ENCODE measurements around the gene IQCH. TPM values are rescaled to one million over a fixed set of nuclear protein-coding genes. Genes with fewer than 3 reads are reported as not detected.
A peak's percentile ranks its signal among the peaks of the same experiment; 100 is the strongest.

The IQCH gene
- total RNA-seq, 1 experiment from 2014 or later, result 1.9 TPM

DNA sequence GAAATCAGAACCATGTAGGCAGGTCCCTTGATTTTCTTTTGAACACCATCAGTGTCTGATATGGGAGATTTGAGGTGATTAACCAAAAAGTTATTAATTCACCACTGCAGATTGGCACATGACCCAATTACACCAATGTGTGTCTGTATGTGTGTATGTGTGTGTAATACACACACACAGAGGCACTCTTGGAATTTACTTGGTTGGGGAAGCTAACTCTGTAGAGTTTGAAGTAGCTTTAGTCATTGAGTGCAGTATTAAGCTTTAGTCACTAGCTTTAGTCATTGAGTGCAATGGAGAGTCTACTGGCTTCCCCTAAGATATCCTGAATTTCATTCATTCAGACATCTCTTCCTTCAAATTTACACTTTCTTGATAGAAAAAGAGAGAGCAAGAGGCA lies 156.9 kb downstream of the IQCH start (continued):
- TF ChIP-seq, protein P1, sequence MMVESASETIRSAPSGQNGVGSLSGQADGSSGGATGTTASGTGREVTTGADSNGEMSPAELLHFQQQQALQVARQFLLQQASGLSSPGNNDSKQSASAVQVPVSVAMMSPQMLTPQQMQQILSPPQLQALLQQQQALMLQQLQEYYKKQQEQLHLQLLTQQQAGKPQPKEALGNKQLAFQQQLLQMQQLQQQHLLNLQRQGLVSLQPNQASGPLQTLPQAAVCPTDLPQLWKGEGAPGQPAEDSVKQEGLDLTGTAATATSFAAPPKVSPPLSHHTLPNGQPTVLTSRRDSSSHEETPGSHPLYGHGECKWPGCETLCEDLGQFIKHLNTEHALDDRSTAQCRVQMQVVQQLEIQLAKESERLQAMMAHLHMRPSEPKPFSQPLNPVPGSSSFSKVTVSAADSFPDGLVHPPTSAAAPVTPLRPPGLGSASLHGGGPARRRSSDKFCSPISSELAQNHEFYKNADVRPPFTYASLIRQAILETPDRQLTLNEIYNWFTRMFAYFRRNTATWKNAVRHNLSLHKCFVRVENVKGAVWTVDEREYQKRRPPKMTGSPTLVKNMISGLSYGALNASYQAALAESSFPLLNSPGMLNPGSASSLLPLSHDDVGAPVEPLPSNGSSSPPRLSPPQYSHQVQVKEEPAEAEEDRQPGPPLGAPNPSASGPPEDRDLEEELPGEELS (CRISPR knock-in tag; IDR thresholded peaks at IDR 0.05), result no peak

DNA sequence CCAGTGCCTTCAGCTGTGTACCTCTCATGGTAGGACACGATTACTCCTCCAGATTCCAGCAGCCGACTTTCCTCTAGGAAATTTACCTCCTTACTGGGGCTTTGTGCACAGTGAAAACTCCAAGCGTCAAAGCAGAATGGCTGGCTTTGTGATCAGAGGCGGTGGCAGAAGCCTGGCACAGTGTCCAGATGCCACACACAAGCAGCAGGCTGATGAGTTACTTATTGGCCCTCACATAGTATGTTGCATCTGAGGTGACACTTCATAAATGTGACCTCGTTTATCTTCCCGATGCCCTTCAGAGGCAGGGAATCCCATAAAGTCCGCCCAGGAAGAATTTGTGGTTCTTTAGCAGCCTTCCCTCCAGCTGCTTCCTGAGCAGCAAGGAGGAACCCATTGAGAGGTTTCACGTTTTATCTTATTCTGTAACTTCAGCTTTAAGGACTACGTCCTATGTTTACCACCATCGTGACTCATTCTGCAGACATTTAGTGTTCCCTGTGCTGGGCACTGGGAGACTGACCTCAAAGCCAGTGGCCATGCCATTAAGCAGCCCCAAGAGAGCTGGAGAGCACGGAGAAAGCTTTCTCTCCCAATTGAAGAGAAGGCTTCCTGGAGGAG lies 159.3 kb downstream of the IQCH start:
- H3K4me1 Mint-ChIP-seq, result peaks cover 19% of the 10 kb centered on the region
- no peak for ATAC-seq
- ChIA-PET POLR2A (interaction anchor here (1.2 kb wide), 1 partner anchor 10 kb away, joined by 4 read pairs; no protein-coding TSS in a partner anchor), CTCF (no interaction called here)
- no peaks in the 10 kb centered on the region for H3K9me3 Mint-ChIP-seq
- no peak overlapping the region for H3K27ac Mint-ChIP-seq
- no peak for TF ChIP-seq RORB (CRISPR knock-in tag; IDR thresholded peaks at IDR 0.05)
- TF ChIP-seq, protein P2, sequence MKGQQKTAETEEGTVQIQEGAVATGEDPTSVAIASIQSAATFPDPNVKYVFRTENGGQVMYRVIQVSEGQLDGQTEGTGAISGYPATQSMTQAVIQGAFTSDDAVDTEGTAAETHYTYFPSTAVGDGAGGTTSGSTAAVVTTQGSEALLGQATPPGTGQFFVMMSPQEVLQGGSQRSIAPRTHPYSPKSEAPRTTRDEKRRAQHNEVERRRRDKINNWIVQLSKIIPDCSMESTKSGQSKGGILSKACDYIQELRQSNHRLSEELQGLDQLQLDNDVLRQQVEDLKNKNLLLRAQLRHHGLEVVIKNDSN (CRISPR knock-in tag; IDR thresholded peaks at IDR 0.05), result no peak
- TF ChIP-seq, protein P3, sequence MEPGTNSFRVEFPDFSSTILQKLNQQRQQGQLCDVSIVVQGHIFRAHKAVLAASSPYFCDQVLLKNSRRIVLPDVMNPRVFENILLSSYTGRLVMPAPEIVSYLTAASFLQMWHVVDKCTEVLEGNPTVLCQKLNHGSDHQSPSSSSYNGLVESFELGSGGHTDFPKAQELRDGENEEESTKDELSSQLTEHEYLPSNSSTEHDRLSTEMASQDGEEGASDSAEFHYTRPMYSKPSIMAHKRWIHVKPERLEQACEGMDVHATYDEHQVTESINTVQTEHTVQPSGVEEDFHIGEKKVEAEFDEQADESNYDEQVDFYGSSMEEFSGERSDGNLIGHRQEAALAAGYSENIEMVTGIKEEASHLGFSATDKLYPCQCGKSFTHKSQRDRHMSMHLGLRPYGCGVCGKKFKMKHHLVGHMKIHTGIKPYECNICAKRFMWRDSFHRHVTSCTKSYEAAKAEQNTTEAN (CRISPR knock-in tag; IDR thresholded peaks at IDR 0.05), result no peak
- TF ChIP-seq, protein P4, sequence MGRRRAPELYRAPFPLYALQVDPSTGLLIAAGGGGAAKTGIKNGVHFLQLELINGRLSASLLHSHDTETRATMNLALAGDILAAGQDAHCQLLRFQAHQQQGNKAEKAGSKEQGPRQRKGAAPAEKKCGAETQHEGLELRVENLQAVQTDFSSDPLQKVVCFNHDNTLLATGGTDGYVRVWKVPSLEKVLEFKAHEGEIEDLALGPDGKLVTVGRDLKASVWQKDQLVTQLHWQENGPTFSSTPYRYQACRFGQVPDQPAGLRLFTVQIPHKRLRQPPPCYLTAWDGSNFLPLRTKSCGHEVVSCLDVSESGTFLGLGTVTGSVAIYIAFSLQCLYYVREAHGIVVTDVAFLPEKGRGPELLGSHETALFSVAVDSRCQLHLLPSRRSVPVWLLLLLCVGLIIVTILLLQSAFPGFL (CRISPR knock-in tag; IDR thresholded peaks at IDR 0.05; ENCODE audit: borderline replicate concordance), result no peak
- no peak for DNase-seq (ENCODE audit: low spot score)
- H3K36me3 Mint-ChIP-seq, result no peaks in the 10 kb centered on the region
- peaks cover 21% of the 10 kb centered on the region for H3K27me3 Mint-ChIP-seq (ENCODE audit: low read depth)
- H3K4me3 Mint-ChIP-seq, result no peak overlapping the region

DNA sequence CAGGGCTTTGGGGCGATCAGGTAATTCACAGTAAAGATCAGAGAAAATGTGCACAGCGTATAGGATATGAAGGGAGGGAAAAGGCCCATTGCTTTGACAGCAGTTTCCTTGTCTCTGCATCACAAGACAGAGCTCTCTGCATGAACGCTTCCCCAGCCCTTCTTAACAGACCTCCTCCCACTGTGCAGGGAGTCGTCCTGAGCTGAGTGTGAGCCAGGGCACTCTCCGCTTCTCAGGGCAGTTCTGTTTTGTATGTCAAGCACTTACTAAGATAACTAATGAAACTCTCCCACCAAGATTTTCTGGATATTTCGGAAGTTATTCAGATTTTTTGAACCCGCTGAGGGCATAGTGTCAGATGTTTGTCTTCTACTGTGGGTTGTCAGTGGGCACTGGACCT lies 160.6 kb downstream of the IQCH start:
- no peaks in the 10 kb centered on the region for H3K36me3 Mint-ChIP-seq
- POLR2A ChIA-PET, result interaction anchor here (0.6 kb wide), 1 partner anchor 91 kb away, joined by 3 read pairs; no protein-coding TSS in a partner anchor
- H3K4me1 Mint-ChIP-seq, result peaks cover 9% of the 10 kb centered on the region
- no peaks in the 10 kb centered on the region for H3K9me3 Mint-ChIP-seq
- H3K27ac Mint-ChIP-seq, result no peak overlapping the region
- DNase-seq (ENCODE audit: low spot score) (no peak), ATAC-seq (peak; percentile 36; the same call in 1 of the 2 replicates)
- no peak for TF ChIP-seq CREB1 (CRISPR knock-in tag; IDR thresholded peaks at IDR 0.05)
- CTCF ChIA-PET, result interaction anchor here (1.0 to 1.1 kb wide), 2 partner anchors 18 to 42 kb away, joined by 4 read pairs; no protein-coding TSS in a partner anchor
- H3K4me3 Mint-ChIP-seq, result no peak overlapping the region
- peaks cover 23% of the 10 kb centered on the region for H3K27me3 Mint-ChIP-seq (ENCODE audit: low read depth)

DNA sequence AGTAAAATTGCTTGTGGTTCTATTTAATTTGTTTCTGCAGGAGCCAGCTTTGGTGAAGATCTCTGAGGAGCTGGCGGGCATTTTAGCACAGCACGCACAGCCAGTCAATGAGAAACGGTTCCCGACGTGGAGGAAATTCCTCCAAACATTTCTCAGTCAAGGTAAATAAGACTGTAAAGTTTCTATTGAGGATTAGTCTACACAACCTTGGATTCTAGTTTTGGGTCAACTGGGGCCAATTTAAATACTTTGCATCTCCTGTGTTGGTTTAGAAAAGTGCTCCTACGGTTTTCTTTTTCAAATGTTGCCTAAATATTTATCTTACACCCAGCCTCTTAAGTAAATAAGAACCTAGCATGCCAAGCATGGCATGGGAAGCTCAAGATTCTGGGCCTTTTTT lies 162.3 kb downstream of the IQCH start:
- Mint-ChIP-seq H3K27ac (no peak overlapping the region), H3K4me3 (no peak overlapping the region), H3K36me3 (no peaks in the 10 kb centered on the region), H3K27me3 (ENCODE audit: low read depth) (peaks cover 16% of the 10 kb centered on the region), H3K9me3 (no peaks in the 10 kb centered on the region), H3K4me1 (peaks cover 9% of the 10 kb centered on the region)
- DNase-seq (ENCODE audit: low spot score), result no peak
- ChIA-PET POLR2A (no interaction called here), CTCF (interaction anchor here (0.6 to 0.7 kb wide), 2 partner anchors 384 to 472 kb away, joined by 3 to 5 read pairs; no protein-coding TSS in a partner anchor)
- TF ChIP-seq MYBL2 (CRISPR knock-in tag; IDR thresholded peaks at IDR 0.05) (no peak), RORB (CRISPR knock-in tag; IDR thresholded peaks at IDR 0.05) (no peak), ESRRA (CRISPR knock-in tag; IDR thresholded peaks at IDR 0.05; ENCODE audit: borderline replicate concordance) (no peak), EMX1 (CRISPR knock-in tag; IDR thresholded peaks at IDR 0.05) (no peak), ZNF232 (CRISPR knock-in tag; IDR thresholded peaks at IDR 0.05) (no peak), ETV6 (CRISPR knock-in tag; IDR thresholded peaks at IDR 0.05) (no peak), TEAD1 (CRISPR knock-in tag; IDR thresholded peaks at IDR 0.05) (no peak), ZNF121 (CRISPR knock-in tag; IDR thresholded peaks at IDR 0.05) (no peak), HMGA2 (CRISPR knock-in tag; IDR thresholded peaks at IDR 0.05) (no peak), ZNF416 (CRISPR knock-in tag; IDR thresholded peaks at IDR 0.05) (no peak)
- TF ChIP-seq, protein P5, sequence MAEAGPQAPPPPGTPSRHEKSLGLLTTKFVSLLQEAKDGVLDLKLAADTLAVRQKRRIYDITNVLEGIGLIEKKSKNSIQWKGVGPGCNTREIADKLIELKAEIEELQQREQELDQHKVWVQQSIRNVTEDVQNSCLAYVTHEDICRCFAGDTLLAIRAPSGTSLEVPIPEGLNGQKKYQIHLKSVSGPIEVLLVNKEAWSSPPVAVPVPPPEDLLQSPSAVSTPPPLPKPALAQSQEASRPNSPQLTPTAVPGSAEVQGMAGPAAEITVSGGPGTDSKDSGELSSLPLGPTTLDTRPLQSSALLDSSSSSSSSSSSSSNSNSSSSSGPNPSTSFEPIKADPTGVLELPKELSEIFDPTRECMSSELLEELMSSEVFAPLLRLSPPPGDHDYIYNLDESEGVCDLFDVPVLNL (CRISPR knock-in tag; IDR thresholded peaks at IDR 0.05; ENCODE audit: borderline replicate concordance, low read depth), result no peak
- TF ChIP-seq, protein P6, sequence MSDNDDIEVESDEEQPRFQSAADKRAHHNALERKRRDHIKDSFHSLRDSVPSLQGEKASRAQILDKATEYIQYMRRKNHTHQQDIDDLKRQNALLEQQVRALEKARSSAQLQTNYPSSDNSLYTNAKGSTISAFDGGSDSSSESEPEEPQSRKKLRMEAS (CRISPR knock-in tag; IDR thresholded peaks at IDR 0.05), result no peak
- no peak for ATAC-seq
